ENCODE data around the gene ACP4.

The ACP4 gene

GRCh38 chr19:50823389-50824042 lies 33.3 kb downstream of the ACP4 start, which contains the start of gene KLK1:
KLK1 (minus strand) TSS chr19:50823787; CDS start chr19:50823748, 39 bp downstream.
- DNase-seq (ENCODE audit: low read depth), result no peak

- no peak for DNase-seq (ENCODE audit: low read depth)
These were observed 36.5 kb downstream of the ACP4 start for GRCh38 chr19:50826492-50827240.

GRCh38 chr19:50827476-50827875 lies 37.3 kb downstream of the ACP4 start:
- no peak for DNase-seq (ENCODE audit: low read depth)

- DNase-seq (ENCODE audit: low read depth), result no peak
These were observed 39.6 kb downstream of the ACP4 start for GRCh38 chr19:50829801-50830200.

- no peak for DNase-seq (ENCODE audit: low read depth)
These were observed 40.2 kb downstream of the ACP4 start for GRCh38 chr19:50830266-50831025.

- DNase-seq (ENCODE audit: low read depth), result no peak
These were observed 40.8 kb downstream of the ACP4 start for GRCh38 chr19:50831026-50831396.

- DNase-seq (ENCODE audit: low read depth), result no peak
These were observed 42.5 kb downstream of the ACP4 start for GRCh38 chr19:50832666-50833065.

- DNase-seq (ENCODE audit: low read depth), result no peak
These were observed 43.0 kb downstream of the ACP4 start, which contains the start of gene KLK15 for GRCh38 chr19:50833117-50833801. KLK15 (minus strand) TSS chr19:50833574; CDS start chr19:50831492, 2,082 bp downstream.

GRCh38 chr19:50833802-50834167 lies 43.6 kb downstream of the ACP4 start:
- no peak for DNase-seq (ENCODE audit: low read depth)

GRCh38 chr19:50835103-50835784 lies 45.0 kb downstream of the ACP4 start:
- no peak for DNase-seq (ENCODE audit: low read depth)

- peak; percentile 8 for DNase-seq (ENCODE audit: low read depth)
These were observed 45.7 kb downstream of the ACP4 start for GRCh38 chr19:50835785-50836542.

- no peak for DNase-seq (ENCODE audit: low read depth)
These were observed 46.5 kb downstream of the ACP4 start for GRCh38 chr19:50836543-50837195.

GRCh38 chr19:50837300-50837699 lies 47.1 kb downstream of the ACP4 start:
- no peak for DNase-seq (ENCODE audit: low read depth)

- no peak for DNase-seq (ENCODE audit: low read depth)
These were observed 48.0 kb downstream of the ACP4 start for GRCh38 chr19:50838239-50838638.

- no peak for DNase-seq (ENCODE audit: low read depth)
These were observed 49.8 kb downstream of the ACP4 start for GRCh38 chr19:50839712-50840655.

- no peak for DNase-seq (ENCODE audit: low read depth)
These were observed 51.9 kb downstream of the ACP4 start for GRCh38 chr19:50842130-50842529.

- DNase-seq (ENCODE audit: low read depth), result no peak
These were observed 53.0 kb downstream of the ACP4 start for GRCh38 chr19:50843205-50843604.

- DNase-seq (ENCODE audit: low read depth), result no peak
These were observed 53.5 kb downstream of the ACP4 start for GRCh38 chr19:50843701-50844221.

Data from non-pigmented ciliary epithelial cell (primary cell).